Activated T-cell treated with anti-CD3 and anti-CD28 coated beads, Interleukin-2, amount 50 U/mL, for 4 hours (primary cell): ENCODE results near the gene EEF1A2. TPM values are rescaled to one million over a fixed set of nuclear protein-coding genes. Genes with fewer than 3 reads are reported as not detected.
"Not testable (repeated sequence)": the region's sequence is repeated elsewhere in the genome, so short reads cannot be mapped to it uniquely, and the experiment has no call there.

Source experiments
- ATAC-seq, 2 donors: fragments of 200-7000 bp; cut with Tn5 transposase; one replicate each; pipeline ENCODE4 v1.10.0; 2021
- DNase-seq: peaks from one replicate; pipeline ENCODE4 v3.0.0-alpha.2; 2020
- H3K27me3 Mint-ChIP-seq: one replicate; pipeline ENCODE4 v1.8.0; 2021; ENCODE audit warnings: low read depth, mixed read lengths
- H3K36me3 Mint-ChIP-seq: one replicate; pipeline ENCODE4 v1.8.0; 2022; ENCODE audit warnings: mixed read lengths; ENCODE audit not compliant: insufficient read depth
- H3K4me1 Mint-ChIP-seq: one replicate; pipeline ENCODE4 v1.8.0; 2021; ENCODE audit warnings: low read depth, mixed read lengths
- H3K4me3 Mint-ChIP-seq: one replicate; pipeline ENCODE4 v1.8.0; 2021; ENCODE audit warnings: mild to moderate bottlenecking, moderate library complexity, mixed read lengths
- H3K9me3 Mint-ChIP-seq: one replicate; pipeline ENCODE4 v1.8.0; 2021; ENCODE audit warnings: mixed read lengths
- total RNA-seq, 3 donors: library from RNA; stranded (reverse); gene quantifications; one replicate each; pipeline ENCODE4 v1.2.1, GENCODE V29; 2021

The EEF1A2 gene
- total RNA-seq, 3 donors from 2014 or later, result 0.63 to 0.96 (median 0.74) TPM

DNA sequence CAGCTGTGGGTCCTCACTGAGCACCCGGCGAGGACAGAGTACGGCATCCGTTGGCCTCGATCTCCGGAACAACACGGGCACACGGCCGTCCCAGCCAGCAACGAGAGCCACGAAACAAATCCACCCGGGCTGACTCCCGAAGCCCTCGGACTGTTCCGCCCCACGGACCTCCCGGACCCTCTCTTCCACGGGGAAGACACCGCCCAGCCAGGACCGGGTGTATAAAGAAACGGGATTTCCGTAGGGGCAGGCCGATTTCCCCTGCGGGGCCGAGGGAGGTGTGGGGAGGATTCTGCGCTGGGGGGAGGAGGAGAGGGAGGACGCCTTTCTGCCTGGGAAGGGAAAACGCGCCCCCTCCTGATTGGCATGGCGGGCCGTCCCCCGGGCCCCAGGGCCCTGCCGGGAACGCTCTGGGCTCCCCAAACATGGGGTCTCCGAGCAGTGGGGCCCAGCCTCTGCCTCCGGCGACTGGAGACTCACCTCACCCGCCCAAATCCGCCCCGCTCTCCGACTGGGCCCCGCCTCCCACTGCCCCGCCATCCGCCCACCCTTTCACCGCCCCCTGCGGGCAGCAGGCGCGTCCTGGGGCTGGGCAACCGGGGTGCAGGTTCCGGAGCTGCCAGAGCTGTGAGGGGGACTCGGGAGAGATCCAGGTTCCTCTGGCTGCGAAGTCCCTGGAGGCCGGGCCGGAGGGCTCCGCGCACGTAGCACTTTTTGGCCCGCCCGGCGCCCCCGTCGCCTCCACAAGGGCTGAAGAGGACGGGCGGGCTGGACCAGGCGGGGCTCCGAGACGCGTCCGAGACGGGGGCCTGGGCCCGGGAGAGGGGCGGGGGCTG is 21.0 kb upstream of the EEF1A2 start:
- Mint-ChIP-seq H3K9me3 (no peaks in the 10 kb centered on the region), H3K4me3 (peak overlapping the region; percentile 73), H3K36me3 (peaks cover 7% of the 10 kb centered on the region), H3K27me3 (peaks cover 3% of the 10 kb centered on the region), H3K4me1 (peaks cover 15% of the 10 kb centered on the region)
- ATAC-seq (peak; percentile 44 to 45), DNase-seq (peak; percentile 52)

DNA sequence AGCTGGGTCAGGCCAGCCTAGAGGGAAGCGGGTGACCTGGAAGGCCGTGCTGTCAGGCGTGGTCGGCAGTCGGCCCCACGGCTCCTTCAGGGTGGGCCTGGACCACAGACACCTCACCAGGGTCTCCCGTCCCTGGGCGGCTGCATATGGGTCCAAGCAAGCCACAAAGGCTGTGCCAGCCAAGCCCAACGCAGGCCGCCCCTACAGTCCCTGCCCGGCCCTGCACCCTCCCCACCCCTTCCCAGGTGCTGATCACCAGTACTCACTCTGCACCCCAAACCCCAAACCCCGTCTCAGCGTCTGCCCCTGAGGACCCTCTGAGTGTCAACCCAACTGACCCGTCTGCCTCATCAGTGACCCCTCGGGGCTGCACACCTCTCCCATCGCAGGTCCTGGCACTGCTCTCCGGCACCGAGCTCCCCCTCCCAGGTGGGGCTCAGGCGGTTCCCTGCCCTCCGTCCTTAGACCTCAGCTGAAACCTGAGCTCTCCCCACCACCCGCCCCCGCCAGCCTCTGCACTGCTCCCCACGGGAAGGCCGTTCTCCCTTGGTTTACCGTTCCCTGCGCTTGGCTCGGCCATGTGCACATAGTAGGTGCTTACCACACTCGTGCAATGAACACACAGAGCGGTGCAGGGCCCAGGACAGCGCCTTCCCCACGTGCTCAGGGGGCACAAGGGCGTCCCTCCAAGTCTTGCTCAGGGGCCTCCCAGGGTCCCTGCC is 20.2 kb upstream of the EEF1A2 start:
- peak overlapping the region; percentile 73 for H3K4me3 Mint-ChIP-seq
- peaks cover 7% of the 10 kb centered on the region for H3K36me3 Mint-ChIP-seq
- no peak for ATAC-seq

DNA sequence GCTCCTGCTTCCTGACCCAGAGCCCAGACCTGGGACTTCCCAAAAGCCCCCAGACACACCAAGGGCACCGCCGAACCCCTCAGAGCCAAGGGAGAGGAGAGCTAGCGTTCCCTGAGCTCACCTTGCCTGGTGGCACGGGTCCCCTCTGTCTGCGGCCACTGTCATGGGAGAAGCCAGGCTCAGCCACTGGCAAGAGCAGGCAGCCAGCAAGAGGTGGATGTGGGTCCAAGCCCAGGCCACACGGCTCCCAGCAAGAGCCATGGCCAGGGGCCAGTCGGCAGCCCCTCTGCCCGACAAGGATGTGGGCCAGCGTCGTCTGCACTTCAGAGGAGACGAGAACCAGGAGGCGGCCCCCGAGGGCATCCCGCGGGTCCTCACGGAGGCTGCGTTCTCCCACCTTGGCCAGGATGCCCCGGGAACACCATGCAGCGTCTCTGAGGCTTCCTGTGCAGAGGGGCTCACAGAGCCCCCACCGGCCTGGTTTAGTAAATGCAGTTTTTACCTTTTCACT is 19.5 kb upstream of the EEF1A2 start:
- no peak for DNase-seq
- ATAC-seq, result no peak
- Mint-ChIP-seq H3K36me3 (peaks cover 2% of the 10 kb centered on the region), H3K4me3 (peak overlapping the region; percentile 48), H3K27me3 (peaks cover 6% of the 10 kb centered on the region), H3K4me1 (peaks cover 11% of the 10 kb centered on the region), H3K9me3 (peaks cover 6% of the 10 kb centered on the region)

More for the DNA sequence above, 20.2 kb upstream of the EEF1A2 start:
- Mint-ChIP-seq H3K4me1 (peaks cover 13% of the 10 kb centered on the region), H3K27me3 (peaks cover 5% of the 10 kb centered on the region), H3K9me3 (peaks cover 5% of the 10 kb centered on the region)
- DNase-seq, result no peak

DNA sequence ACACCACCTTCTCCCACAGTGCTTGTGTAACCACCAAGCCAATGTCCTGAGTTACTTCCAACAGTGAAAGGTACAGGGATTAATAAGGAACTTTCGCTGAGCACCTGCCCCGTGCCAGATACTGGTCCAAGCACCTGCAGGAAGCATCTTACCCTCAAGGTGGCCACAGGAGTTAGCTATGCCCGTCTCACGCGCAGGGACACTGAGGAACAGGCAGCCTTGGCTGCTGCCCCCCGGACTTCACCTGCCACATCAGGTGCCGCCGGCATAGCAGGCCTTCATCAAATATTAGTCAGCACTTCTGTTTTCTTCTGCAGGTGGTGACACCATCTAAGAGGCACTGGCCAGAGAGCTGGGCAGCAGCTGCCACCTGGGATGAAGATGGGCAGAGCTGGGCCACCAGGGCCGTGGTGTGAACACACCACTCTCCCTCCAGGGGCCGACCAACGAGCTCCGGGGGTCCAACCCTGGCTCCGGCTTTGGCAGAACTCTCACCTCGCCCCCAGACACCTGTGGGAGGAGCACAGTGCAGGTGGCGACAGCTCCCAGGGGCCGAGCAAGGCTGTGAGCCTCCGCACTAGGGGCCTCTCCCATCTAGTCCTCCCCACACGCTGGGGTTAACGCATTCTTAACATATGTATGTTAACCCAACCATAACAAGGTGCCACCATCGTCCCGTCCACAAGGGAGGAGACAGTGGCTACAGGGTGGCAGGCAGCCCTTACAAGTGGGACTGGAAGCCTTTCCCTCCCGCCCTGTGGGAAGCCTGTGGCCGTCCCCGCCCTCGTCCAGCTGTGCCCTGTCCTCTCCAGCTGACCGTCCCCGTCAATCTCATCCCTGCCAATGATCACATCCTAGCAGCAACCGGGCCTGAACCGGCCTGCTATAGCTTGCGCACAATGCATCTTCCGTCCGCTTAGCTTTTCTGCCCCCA is 18.8 kb upstream of the EEF1A2 start:
- H3K36me3 Mint-ChIP-seq, result peaks cover 2% of the 10 kb centered on the region
- H3K4me3 Mint-ChIP-seq, result no peak overlapping the region
- H3K4me1 Mint-ChIP-seq, result peaks cover 10% of the 10 kb centered on the region

DNA sequence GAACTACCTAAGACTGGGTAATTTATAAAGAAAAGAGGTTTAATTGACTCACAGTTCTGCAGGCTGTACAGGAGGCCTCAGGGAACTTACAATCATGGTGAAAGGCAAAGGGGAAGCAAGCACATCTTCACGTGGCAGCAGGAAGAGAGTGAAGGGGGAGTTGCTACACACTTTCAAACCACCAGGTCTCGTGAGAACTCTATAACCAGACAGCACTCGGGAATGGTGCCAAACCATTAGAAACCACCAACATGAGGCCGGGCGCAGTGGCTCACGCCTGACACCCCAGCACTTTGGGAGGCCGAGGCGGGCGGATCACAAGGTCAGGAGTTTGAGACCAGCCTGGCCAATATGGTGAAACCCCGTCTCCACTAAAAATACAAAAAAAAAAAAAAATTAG is 15.6 kb upstream of the EEF1A2 start:
- not testable (repeated sequence) for H3K36me3 Mint-ChIP-seq, H3K4me1 Mint-ChIP-seq, H3K4me3 Mint-ChIP-seq, DNase-seq, H3K9me3 Mint-ChIP-seq
- H3K27me3 Mint-ChIP-seq, result peaks cover 36% of the 10 kb centered on the region
- peak in 1 of 2 donors; percentile 25 for ATAC-seq

More for the DNA sequence above, 18.8 kb upstream of the EEF1A2 start:
- peaks cover 14% of the 10 kb centered on the region for H3K27me3 Mint-ChIP-seq
- H3K9me3 Mint-ChIP-seq, result peaks cover 6% of the 10 kb centered on the region
- ATAC-seq (no peak), DNase-seq (no peak)

DNA sequence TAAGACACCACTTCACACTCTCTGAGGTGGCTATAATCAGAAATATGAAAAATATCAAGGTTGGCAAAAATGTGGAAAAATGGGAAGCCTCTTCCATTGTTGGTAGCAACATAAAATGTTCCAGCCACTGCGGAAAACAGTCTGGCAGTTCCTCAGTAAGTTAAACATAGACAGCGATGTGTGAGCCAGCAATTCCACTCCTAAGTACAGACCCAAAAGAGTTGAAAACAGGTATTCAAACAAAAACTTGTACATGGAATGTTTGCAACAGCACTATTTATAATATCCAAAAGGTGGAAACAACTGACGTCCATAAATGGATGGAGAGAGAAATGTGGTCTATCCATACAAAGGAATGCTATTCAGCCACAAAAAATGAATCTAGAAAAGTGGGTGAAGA is 14.3 kb upstream of the EEF1A2 start:
- Mint-ChIP-seq H3K36me3 (no peaks in the 10 kb centered on the region), H3K4me1 (no peaks in the 10 kb centered on the region), H3K27me3 (peaks cover 44% of the 10 kb centered on the region), H3K9me3 (peaks cover 6% of the 10 kb centered on the region), H3K4me3 (no peak overlapping the region)
- DNase-seq (no peak), ATAC-seq (no peak)

DNA sequence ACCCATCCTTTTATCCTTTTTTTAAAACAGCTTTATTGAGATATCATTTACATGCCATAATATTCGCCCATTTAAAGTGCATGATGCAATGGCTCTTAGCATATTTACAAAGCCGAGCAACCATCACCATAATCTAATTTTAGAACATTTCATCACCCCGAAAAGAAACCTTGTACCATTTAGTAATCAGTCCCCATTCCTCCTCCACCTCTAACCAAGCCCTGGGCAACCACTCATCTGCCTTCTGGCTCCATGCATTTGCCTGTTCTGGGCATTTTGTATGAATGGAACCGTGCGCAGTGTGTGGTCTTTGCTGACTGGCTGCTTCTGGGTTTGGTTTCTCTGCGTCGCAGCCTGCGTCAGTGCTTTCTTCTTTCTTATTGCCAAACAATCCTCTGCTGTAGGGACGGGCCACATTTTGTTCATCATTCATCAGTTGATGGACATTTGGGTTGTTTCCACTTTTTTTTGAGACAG is 10.2 kb upstream of the EEF1A2 start:
- ATAC-seq (no peak), DNase-seq (no peak)
- Mint-ChIP-seq H3K4me1 (peaks cover 3% of the 10 kb centered on the region), H3K9me3 (peaks cover 8% of the 10 kb centered on the region), H3K27me3 (peaks cover 49% of the 10 kb centered on the region), H3K36me3 (peaks cover under 1% of the 10 kb centered on the region), H3K4me3 (no peak overlapping the region)

DNA sequence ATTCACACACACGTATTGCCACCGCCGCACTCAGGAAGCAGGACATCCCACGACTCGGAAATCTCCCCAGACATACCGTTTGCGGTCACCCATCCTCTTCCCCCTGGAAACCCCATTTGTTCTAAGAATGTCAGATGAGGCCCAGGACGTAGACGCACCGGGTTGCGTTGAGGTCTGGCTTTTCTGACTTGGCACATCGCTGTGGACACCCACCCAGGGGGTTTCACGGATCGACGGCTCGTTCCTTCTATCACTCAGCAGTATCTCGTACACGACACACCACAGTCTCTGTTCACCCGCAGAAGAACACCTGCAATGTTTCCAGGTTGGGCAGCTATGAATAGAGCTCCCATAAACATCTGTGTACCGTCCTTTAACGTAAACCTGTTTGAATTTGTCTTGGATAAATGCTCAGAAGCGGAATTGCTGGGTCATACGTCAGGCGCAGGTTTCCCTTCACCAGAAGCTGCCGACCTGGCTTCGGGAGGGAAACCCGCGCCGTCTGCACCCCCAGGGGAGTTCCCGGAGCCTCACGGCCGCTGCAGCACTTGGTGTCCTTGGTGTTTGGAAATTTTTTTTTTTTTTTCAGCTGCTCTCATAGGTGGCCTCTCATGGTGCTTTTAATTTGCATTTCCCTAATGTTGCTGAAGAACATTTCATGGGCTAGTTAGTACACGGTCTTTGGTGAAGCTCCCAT is 9.3 kb upstream of the EEF1A2 start:
- DNase-seq (no peak), ATAC-seq (no peak)
- no peak overlapping the region for H3K4me3 Mint-ChIP-seq

DNA sequence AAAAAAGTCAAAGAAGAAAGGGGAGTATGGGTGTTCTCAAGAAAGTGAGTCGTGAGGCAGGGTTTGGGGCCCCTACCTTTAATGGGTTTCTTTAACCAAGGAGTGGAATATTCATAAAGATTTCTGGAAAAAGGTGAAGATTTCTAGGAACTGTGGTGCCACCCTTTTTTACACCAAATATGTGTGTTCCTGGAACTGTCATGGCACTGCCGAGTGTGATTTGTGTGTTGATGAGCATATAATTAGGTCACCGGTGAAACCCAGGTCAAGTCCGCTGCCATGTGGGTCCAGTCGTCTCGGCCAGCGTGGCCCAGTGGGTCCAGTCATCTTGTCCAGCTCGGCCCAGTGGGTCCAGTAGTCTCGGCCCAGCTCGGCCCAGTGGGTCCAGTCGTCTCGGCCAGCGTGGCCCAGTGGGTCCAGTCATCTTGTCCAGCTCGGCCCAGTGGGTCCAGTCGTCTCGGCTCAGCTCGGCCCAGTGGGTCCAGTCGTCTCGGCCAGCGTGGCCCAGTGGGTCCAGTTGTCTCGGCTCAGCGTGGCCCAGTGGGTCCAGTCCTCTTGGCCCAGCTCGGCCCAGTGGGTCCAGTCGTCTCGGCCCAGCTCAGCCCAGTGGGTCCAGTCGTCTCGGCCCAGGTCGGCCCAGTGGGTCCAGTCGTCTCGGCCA is 8.3 kb upstream of the EEF1A2 start:
- H3K36me3 Mint-ChIP-seq, result peaks cover 1% of the 10 kb centered on the region
- H3K4me3 Mint-ChIP-seq, result no peak overlapping the region
- ATAC-seq (no peak), DNase-seq (no peak)
- peaks cover 9% of the 10 kb centered on the region for H3K9me3 Mint-ChIP-seq
- peaks cover 3% of the 10 kb centered on the region for H3K4me1 Mint-ChIP-seq
- peaks cover 41% of the 10 kb centered on the region for H3K27me3 Mint-ChIP-seq

More for the DNA sequence above, 9.3 kb upstream of the EEF1A2 start:
- Mint-ChIP-seq H3K9me3 (peaks cover 9% of the 10 kb centered on the region), H3K27me3 (peaks cover 50% of the 10 kb centered on the region), H3K4me1 (peaks cover 3% of the 10 kb centered on the region), H3K36me3 (peaks cover 1% of the 10 kb centered on the region)

DNA sequence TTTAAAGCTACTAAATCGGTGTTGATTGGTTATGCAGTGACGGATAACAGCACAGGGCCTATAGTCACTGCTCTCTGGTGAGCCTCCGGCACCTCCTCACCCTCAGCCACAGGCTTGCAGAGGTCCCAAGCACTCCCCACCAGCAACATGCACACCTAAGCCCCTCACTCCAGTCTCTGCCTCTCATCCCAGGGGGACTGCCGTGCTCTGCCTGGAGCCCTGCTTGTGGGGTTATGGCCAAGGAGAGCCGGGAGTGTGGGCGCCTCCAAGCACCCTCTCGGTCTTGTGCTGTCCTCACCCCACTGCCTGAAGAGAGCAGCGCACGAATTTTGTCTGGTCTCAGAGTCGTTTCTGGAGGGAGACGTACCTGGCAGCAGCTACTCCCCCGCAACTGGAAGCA is 6.8 kb upstream of the EEF1A2 start:
- ATAC-seq (no peak), DNase-seq (no peak)
- H3K9me3 Mint-ChIP-seq, result peaks cover 9% of the 10 kb centered on the region

DNA sequence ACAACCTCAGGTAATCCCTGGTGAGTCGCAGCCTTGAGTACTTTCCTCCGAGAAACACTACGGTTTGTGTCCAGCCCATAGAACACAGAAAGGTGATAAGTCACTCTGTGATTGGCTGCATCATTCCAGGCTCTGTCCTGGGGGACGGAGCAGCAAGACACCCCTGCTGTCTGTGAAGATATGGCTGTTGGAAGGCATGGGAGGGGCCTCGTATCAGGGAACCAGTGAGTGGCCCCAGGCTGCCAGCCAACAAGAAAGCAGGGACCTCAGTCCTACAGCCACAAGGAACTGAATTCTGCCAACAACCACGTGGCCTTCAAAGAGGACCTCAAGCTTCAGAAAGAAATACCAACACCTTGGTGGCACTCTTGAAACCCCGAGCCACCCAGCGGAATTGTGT is 6.4 kb upstream of the EEF1A2 start:
- DNase-seq (no peak), ATAC-seq (no peak)
- Mint-ChIP-seq H3K27me3 (peaks cover 31% of the 10 kb centered on the region), H3K36me3 (peaks cover 1% of the 10 kb centered on the region), H3K4me1 (peaks cover 3% of the 10 kb centered on the region), H3K4me3 (no peak overlapping the region), H3K9me3 (peaks cover 9% of the 10 kb centered on the region)

More for the DNA sequence above, 6.8 kb upstream of the EEF1A2 start:
- Mint-ChIP-seq H3K27me3 (peaks cover 34% of the 10 kb centered on the region), H3K4me3 (no peak overlapping the region), H3K4me1 (peaks cover 3% of the 10 kb centered on the region), H3K36me3 (peaks cover 1% of the 10 kb centered on the region)

DNA sequence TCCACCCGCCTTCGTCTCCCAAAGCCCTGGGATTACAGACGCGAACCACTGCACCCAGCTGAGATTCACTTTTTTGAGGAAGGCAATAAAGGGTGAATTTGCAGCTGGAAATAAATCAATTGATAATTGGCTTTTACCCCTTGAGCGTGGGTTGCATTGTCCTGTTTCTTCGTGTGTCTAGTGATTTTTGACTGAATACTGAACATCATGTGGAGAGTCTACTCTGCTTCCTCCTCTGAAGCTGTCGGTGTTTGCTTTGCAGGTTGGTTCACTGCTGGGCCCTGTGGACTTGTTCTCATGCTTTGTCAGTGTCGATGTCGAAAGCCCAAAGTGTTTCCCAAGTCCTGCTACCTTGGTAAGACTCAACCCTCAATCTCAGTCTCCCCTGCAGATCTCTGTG is 5.8 kb upstream of the EEF1A2 start:
- Mint-ChIP-seq H3K4me1 (peaks cover 3% of the 10 kb centered on the region), H3K4me3 (no peak overlapping the region), H3K36me3 (peaks cover 1% of the 10 kb centered on the region), H3K9me3 (peaks cover 9% of the 10 kb centered on the region), H3K27me3 (peaks cover 25% of the 10 kb centered on the region)
- DNase-seq (no peak), ATAC-seq (no peak)

DNA sequence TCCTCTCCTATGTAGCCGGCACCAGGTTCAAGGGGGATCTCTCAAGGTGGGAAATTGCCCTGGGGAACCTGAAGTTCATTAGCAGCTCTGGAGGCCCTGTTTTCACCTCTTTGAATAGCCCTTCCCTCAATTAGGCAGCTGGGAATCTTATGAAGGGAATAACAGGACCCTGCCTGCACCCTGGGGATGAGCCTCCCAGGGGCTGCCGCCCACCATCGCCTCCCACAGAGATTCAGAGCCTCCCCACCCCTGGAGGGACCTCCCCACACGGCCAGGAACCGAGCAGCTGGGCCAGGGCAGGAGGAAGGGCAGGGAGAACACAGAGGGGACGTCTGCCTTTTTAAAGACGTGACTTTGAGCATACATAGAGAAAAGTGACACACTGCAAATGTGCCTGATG is 4.6 kb upstream of the EEF1A2 start:
- ATAC-seq (no peak), DNase-seq (no peak)
- Mint-ChIP-seq H3K9me3 (peaks cover 9% of the 10 kb centered on the region), H3K36me3 (peaks cover 1% of the 10 kb centered on the region), H3K4me1 (peaks cover 3% of the 10 kb centered on the region), H3K27me3 (peaks cover 18% of the 10 kb centered on the region), H3K4me3 (no peak overlapping the region)
